HepG2 (cell line): Measurements from ENCODE around the gene OR10P1. TPM values are rescaled to one million over a fixed set of nuclear protein-coding genes. Genes with fewer than 3 reads are reported as not detected.
A peak's percentile ranks its signal among the peaks of the same experiment; 100 is the strongest.

ENCODE experiments used
- ATAC-seq: fragments of 200-7000 bp; cut with Tn5 transposase; 3 replicates; pipeline ENCODE4 v1.9.1; 2020; ENCODE audit warnings: mild to moderate bottlenecking, moderate library complexity
- BruUV-seq: library from RNA; stranded (reverse); fragments of 400-500 nt; replicated peaks from 2 replicates; lab custom pipeline; 2021; lab: Mats Ljungman, UMichigan
- CTCF ChIA-PET: fragments of 300-600 bp; formaldehyde crosslinking; extraction: SDS; loops from one replicate; lab custom pipeline; 2021; ENCODE audit warnings: low total read pairs, inconsistent platforms, low intra/inter-chr PET ratio; lab: Yijun Ruan, JAX
- POLR2A ChIA-PET: fragments of 350-600 bp; sonication (Branson Sonifier 250); formaldehyde crosslinking; loops from one replicate; lab custom pipeline; 2020; ENCODE audit warnings: antibody characterized with exemption, inconsistent platforms; lab: Yijun Ruan, JAX
- DNase-seq: peaks from one replicate; pipeline ENCODE4 v3.0.0-alpha.2; 2015; ENCODE audit warnings: low spot score
- FAIRE-seq: peaks from 3 replicates; lab custom pipeline; 2011; peaks lifted over from hg19 to GRCh38; lab: Jason Lieb, UNC
- H2AFZ ChIP-seq: one replicate; pipeline ENCODE4 v1.6.1; 2011; ENCODE audit warnings: low read length, inconsistent platforms
- H3K27ac ChIP-seq: fragments of 300-600 bp; 3 replicates; pipeline ENCODE4 v1.8.0; 2011; ENCODE audit warnings: mixed run types, mild to moderate bottlenecking, mixed read lengths, low read length, inconsistent platforms; ENCODE audit not compliant: insufficient read depth; ENCODE audit errors: extremely low read length
- H3K27me3 ChIP-seq, 2 experiments: fragments of 200-600 bp in 1 of 2; 2 replicates in 1 of 2; 3 replicates in 1 of 2; pipeline versions ENCODE4 v1.6.0 to v1.8.0; 2011; ENCODE audit warnings: low read length in 2 of 2, mild to moderate bottlenecking in 2 of 2, moderate library complexity in 2 of 2, inconsistent platforms in 1 of 2; ENCODE audit not compliant: insufficient read depth in 2 of 2, control insufficient read depth in 1 of 2
- H3K36me3 ChIP-seq, 2 experiments: fragments of 200-600 bp in 1 of 2; replicated peaks in 1 of 2; 2 replicates in 1 of 2; 3 replicates in 1 of 2; pipeline versions ENCODE4 v1.5.1 to v1.8.0; 2011; ENCODE audit warnings: low read length in 2 of 2, inconsistent platforms in 1 of 2; ENCODE audit not compliant: insufficient read depth in 2 of 2, control insufficient read depth in 1 of 2
- H3K4me1 ChIP-seq: 2 replicates; pipeline ENCODE4 v1.5.1; 2012; ENCODE audit warnings: low read length, inconsistent platforms; ENCODE audit not compliant: insufficient read depth
- H3K4me2 ChIP-seq: 2 replicates; pipeline ENCODE4 v1.6.0; 2011; ENCODE audit warnings: low read depth, low read length, inconsistent platforms
- H3K4me3 ChIP-seq, 3 experiments: fragments of 200-600 bp in 1 of 3; sonication (generic), shearing (Covaris generic) in 1 of 3; replicated peaks in 1 of 3; 2 replicates each; pipeline ENCODE4 v1.5.1; 2011 to 2016; ENCODE audit warnings: low read length in 3 of 3, inconsistent platforms in 2 of 3, low read depth in 2 of 3, mild to moderate bottlenecking in 2 of 3, control low read depth in 1 of 3, mixed read lengths in 1 of 3; ENCODE audit not compliant: insufficient read depth in 1 of 3
- H3K79me2 ChIP-seq: one replicate; pipeline ENCODE4 v1.6.1; 2011; ENCODE audit warnings: low read length, inconsistent platforms; ENCODE audit not compliant: insufficient read depth
- H3K9ac ChIP-seq: 2 replicates; pipeline ENCODE4 v1.6.0; 2011; ENCODE audit warnings: mild to moderate bottlenecking, low read depth, low read length, inconsistent platforms; ENCODE audit not compliant: insufficient read depth
- H3K9me3 ChIP-seq: 2 replicates; pipeline ENCODE4 v1.5.1; 2012; ENCODE audit warnings: mild to moderate bottlenecking, low read length
- H4K20me1 ChIP-seq: 2 replicates; pipeline ENCODE4 v1.6.0; 2011; ENCODE audit warnings: inconsistent platforms, mild to moderate bottlenecking, low read length, moderate library complexity; ENCODE audit not compliant: insufficient read depth
- CBX1 ChIP-seq: IDR thresholded peaks from one replicate; pipeline ENCODE4 v1.6.1; 2016; ENCODE audit warnings: antibody characterized with exemption, low read depth
- EEA1 ChIP-seq: sonication (generic); formaldehyde crosslinking; IDR thresholded peaks from 2 replicates; pipeline ENCODE4 v1.5.1; 2020; ENCODE audit warnings: mild to moderate bottlenecking, missing genetic modification reagents, borderline replicate concordance
- ERF ChIP-seq: IDR thresholded peaks from 2 replicates; pipeline ENCODE4 v1.6.1; 2018; ENCODE audit warnings: missing biosample characterization, missing genetic modification reagents
- MBNL3 ChIP-seq: fragments of 250-450 bp; sonication (Bioruptor Pico); conservative IDR thresholded peaks from 2 replicates; pipeline ENCODE4 v1.8.0; 2022; ENCODE audit warnings: mild to moderate bottlenecking, inconsistent platforms
- MTA3 ChIP-seq: sonication (generic); formaldehyde crosslinking; IDR thresholded peaks from 2 replicates; pipeline ENCODE4 v1.4.0; 2020; ENCODE audit warnings: missing genetic modification reagents
- RFX5 ChIP-seq: IDR thresholded peaks from 2 replicates; pipeline ENCODE4 v1.6.1; 2011; ENCODE audit warnings: low read depth, low read length, improper control_type of control experiment
- TBL1XR1 ChIP-seq: fragments of 150-350 bp; IDR thresholded peaks from 2 replicates; pipeline ENCODE4 v1.6.1; 2014; ENCODE audit warnings: borderline replicate concordance, low read length; ENCODE audit not compliant: partially characterized antibody
- THAP11 ChIP-seq: IDR thresholded peaks from 2 replicates; pipeline ENCODE4 v1.6.1; 2016; ENCODE audit warnings: missing biosample characterization, missing genetic modification reagents
- USF2 ChIP-seq, 2 experiments: sonication (generic) in 1 of 2; formaldehyde crosslinking in 1 of 2; IDR thresholded peaks; 2 replicates each; pipeline versions ENCODE4 v1.5.1 to v1.6.1; 2011 to 2020; ENCODE audit warnings: borderline replicate concordance in 1 of 2, low read depth in 1 of 2, low read length in 1 of 2, mild to moderate bottlenecking in 1 of 2, missing genetic modification reagents in 1 of 2, moderate library complexity in 1 of 2
- ZNF24 ChIP-seq: fragments of 450-650 bp; IDR thresholded peaks from 2 replicates; pipeline ENCODE4 v1.6.1; 2017; ENCODE audit warnings: antibody characterized with exemption, mild to moderate bottlenecking
- ZNF256 ChIP-seq: sonication (generic); formaldehyde crosslinking; conservative IDR thresholded peaks from 2 replicates; pipeline ENCODE4 v1.4.0; 2020; ENCODE audit warnings: missing genetic modification reagents
- ZNF503 ChIP-seq: sonication (generic); formaldehyde crosslinking; IDR thresholded peaks from 2 replicates; pipeline ENCODE4 v1.4.0; 2020; ENCODE audit warnings: missing genetic modification reagents
- WGBS: methylation state at CpG from one replicate; pipeline ENCODE4 v1.1.6; 2017; ENCODE audit warnings: low lambda C conversion rate; 5-methylcytosine and 5-hydroxymethylcytosine counted together
- in situ Hi-C: cut with HindIII; loops from 2 replicates; pipeline ENCODE4 v1.10.0; 2017; ENCODE audit warnings: low pct_unique_long_range_greater_than_20kb; ENCODE audit not compliant: extremely low pct_ligation_motif_present
- intact Hi-C: fragments of 100-400 bp; cut with micrococcal nuclease; formaldehyde crosslinking; loops from one replicate; pipeline ENCODE4 v1.10.0; 2022; ENCODE audit not compliant: unreplicated experiment
- polyA plus RNA-seq, 8 experiments: library from polyadenylated mRNA; depleted of rRNA in 3 of 8; stranded (reverse) in 7 of 8; unstranded in 1 of 8; fragments of >200 nt; fragmentation: Illumina TruSeq in 4 of 8; extraction: Trizol in 4 of 8; gene quantifications; 2 replicates each; pipeline versions ENCODE4 v1.2.1 to v1.2.3, GENCODE V29; 2011 to 2016; ENCODE audit warnings: low read depth in 4 of 8, missing spikeins in 1 of 8, mixed read lengths in 1 of 8; ENCODE audit not compliant: insufficient read depth in 1 of 8
- total RNA-seq, 5 experiments: library from RNA; depleted of rRNA; stranded (reverse); fragments of >200 nt; fragmentation: Illumina TruSeq; extraction: Trizol; gene quantifications; 2 replicates each; pipeline ENCODE4 v1.2.3, GENCODE V29; 2016; ENCODE audit warnings: low read depth in 1 of 5

The OR10P1 gene
- total and polyA plus RNA-seq, 2 of the 13 experiments (the other 11 are each of a cell fraction or from before 2014, with no cell fraction given): not detected

DNA sequence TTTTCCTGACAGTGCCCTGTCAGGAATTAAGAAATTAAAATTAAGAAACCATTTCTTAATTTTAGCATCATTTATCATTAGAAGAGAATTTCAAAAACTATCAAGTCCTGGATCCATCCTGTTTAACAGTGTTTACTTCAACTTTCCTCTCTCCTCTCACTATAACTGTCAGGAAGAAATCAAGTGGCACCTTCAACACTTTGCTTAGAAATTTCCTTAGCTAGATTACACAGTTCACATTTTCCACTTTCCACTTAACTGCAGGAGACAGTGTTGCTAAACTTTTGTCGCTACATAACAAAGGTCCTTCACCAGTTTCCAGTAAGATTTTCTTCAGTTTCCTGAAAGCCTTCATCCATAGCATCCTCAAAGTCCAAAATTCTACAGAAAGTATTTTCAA lies 21.9 kb upstream of the OR10P1 start:
- DNase-seq: no peak
- BruUV-seq: no TSS peak
- intact Hi-C loops (no loop called here), in situ Hi-C loops (loop anchor here (5.0 to 10.0 kb wide), 2 partner anchors 167 to 420 kb away; no protein-coding TSS in a partner anchor)
- Histone ChIP-seq H3K79me2 (no peaks in the 10 kb centered on the region), H3K4me1 (no peaks in the 10 kb centered on the region), H3K4me2 (no peak overlapping the region), H3K4me3 (no peak overlapping the region), H4K20me1 (no peaks in the 10 kb centered on the region), H3K27me3 (no peaks in the 10 kb centered on the region), H3K9me3 (peaks cover 26% of the 10 kb centered on the region; the same call in 1 of the 2 replicates), H3K9ac (no peak overlapping the region), H3K36me3 (no peaks in the 10 kb centered on the region), H3K27ac (no peak overlapping the region), H2AFZ (no peak overlapping the region)
- FAIRE-seq: no peak
- ATAC-seq: no peak
- TF ChIP-seq ZNF256 (CRISPR knock-in tag): peak; percentile 94
- no peak for TF ChIP-seq CBX1
- POLR2A ChIA-PET: no interaction called here
- CTCF ChIA-PET: interaction anchor here (1.1 kb wide), 1 partner anchor 167 kb away, joined by 3 read pairs; no protein-coding TSS in a partner anchor
- 3% methylated on average over 1 of the region's 1 CpG for WGBS

- peak; percentile 89 for FAIRE-seq
- POLR2A ChIA-PET: no interaction called here
- no peak for TF ChIP-seq MTA3
- 0 out of 2 replicates have a peak, but pooled peaks have one; percentile 24 for TF ChIP-seq ERF
- TF ChIP-seq RFX5: no peak
- TF ChIP-seq THAP11 (CRISPR knock-in tag): peak; percentile 19; the same call in 1 of the 2 replicates
- no peak for TF ChIP-seq EEA1 (CRISPR knock-in tag)
- peak; percentile 35 for TF ChIP-seq TBL1XR1
- TF ChIP-seq MBNL3: no peak
- TF ChIP-seq USF2 (IDR thresholded peaks at IDR 0.05; ENCODE audit: low read depth, low read length): peak; percentile 60; the same call in 1 of the 2 replicates
- peak; percentile 62; the same call in 1 of the 2 replicates for TF ChIP-seq USF2 (CRISPR knock-in tag; IDR thresholded peaks at IDR 0.05; ENCODE audit: borderline replicate concordance)
- TF ChIP-seq ZNF503 (CRISPR knock-in tag): no peak
- TF ChIP-seq ZNF24: peak; percentile 53; the same call in 1 of the 2 replicates
Measured at GRCh38 chr12:55619354-55620138, 17.1 kb upstream of the OR10P1 start.

More at GRCh38 chr12:55619354-55620138, 17.1 kb upstream of the OR10P1 start:
- DNase-seq (peak; percentile 92), ATAC-seq (peak; percentile 97)
- 6% methylated on average over 6 of the region's 6 CpGs for WGBS
- peaks cover 26% of the 10 kb centered on the region; the same call in 1 of the 2 replicates for H3K9me3 ChIP-seq
- no peaks in the 10 kb centered on the region for H3K79me2 ChIP-seq
- BruUV-seq: no TSS peak
- H3K36me3 ChIP-seq: no peaks in the 10 kb centered on the region
- CTCF ChIA-PET: interaction anchor here (0.6 to 2.8 kb wide), 3 partner anchors 171 to 430 kb away, joined by 3 to 89 read pairs (median 28); no protein-coding TSS in a partner anchor
- H3K9ac ChIP-seq: no peak overlapping the region
- no peaks in the 10 kb centered on the region for H4K20me1 ChIP-seq
- no peak overlapping the region for H3K4me2 ChIP-seq
- no peak overlapping the region for H3K4me3 ChIP-seq
- no peak overlapping the region for H2AFZ ChIP-seq
- no peaks in the 10 kb centered on the region for H3K4me1 ChIP-seq
- in situ Hi-C loops (loop anchor here (5.0 to 10.0 kb wide), 2 partner anchors 172 to 425 kb away; no protein-coding TSS in a partner anchor), intact Hi-C loops (loop anchor here (1.0 kb wide), 2 partner anchors 173 to 430 kb away; no protein-coding TSS in a partner anchor)
- no peak overlapping the region for H3K27ac ChIP-seq
- H3K27me3 ChIP-seq: no peaks in the 10 kb centered on the region
